Measurements from ENCODE around the gene IGSF21.

The IGSF21 gene

DNA sequence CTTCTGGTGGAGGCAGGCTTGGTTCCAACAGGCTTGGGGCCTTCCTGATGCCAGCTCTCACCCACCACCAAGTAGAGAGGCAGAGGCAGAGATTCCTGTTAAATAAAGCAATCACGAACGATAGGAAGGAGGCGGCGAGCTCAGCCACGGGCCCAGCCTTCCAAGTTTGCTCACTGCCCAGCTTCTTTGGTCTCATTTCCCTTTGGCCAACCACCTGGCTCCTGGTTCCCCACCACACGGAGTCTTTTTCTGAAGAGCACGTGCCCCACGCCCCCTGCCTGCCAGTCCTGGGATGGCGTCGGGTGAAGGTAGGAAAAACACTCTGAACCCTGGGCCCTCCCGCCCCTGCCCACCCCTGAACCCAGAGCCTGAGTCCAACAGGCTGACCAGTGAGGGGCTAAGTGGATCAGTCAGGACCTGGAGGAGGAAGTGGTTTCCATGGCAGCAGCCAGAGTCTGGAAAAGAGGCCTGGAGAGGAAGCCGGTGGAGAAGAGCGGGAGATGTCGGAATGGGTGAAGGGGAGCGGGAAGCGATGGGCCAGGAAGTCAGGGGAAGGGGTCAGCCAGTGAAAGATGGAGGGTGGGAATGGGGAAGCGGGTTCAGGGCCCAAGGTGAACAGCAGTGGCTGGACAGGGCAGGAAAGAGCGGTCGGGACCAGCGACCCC is 214.9 kb downstream of the IGSF21 start:
- H3K4me3 ChIP-seq (ENCODE audit: low read depth, low read length): no peak overlapping the region

DNA sequence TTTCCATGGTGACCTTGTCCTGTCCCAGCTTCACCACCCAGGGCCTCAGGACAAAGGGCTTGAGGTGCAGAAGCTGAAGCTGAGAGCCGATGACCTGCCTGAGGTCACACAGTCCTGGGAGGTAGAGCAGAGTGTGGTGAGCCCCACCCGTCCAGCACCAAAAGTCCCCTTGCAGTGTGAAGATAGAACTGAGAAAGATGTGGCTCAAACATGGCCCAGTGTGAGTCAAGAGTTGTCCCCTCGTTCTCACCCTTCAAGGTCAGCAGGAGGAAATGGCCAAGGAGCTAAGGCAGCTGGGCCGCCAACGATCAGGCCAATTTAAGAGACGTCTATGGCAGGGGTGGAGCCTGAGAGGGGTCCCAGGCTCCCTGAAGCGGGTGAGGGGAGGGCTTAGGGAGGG is 215.7 kb downstream of the IGSF21 start:
- no peak overlapping the region for H3K4me3 ChIP-seq (ENCODE audit: low read depth, low read length)

DNA sequence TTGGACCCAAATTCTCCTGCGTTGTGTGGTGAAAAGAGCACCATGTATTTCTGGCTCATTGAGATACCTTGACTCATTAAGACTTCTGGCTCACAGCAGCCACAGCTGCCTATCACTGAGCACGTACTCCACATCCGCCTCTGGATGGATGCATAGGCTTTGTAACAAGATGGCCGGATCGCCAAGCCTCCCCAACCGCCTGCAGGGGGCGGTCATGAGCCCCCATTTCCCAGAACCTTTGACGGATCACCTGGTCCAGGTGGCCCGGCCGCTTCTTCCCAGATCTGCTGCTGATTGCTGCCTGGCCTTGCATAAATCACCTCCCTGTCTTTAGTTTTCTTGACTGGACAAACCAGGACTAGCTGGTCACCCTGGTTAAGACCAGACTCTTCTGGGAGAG is 216.6 kb downstream of the IGSF21 start:
- H3K4me3 ChIP-seq (ENCODE audit: low read depth, low read length): no peak overlapping the region

DNA sequence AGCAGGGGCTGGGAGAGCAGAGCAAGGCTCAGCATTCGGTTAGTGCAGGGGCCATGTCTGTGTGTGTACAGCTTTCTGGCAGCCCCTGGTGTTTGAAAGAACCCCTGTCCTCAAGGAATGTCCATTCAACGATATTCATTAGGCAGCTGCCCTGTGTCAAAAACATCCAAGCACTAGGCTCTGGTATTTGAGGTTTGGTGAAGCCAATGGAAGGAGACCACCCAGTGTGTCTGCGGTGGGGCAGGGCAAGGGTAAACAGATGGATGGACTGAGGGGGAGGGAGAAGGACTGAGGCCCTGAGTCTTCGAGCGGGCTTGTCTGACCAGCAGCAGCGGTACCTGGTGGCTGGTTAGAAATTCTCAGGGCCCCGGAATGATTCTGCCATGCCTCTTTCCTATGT is 217.5 kb downstream of the IGSF21 start:
- H3K4me3 ChIP-seq (ENCODE audit: low read depth, low read length): no peak overlapping the region

DNA sequence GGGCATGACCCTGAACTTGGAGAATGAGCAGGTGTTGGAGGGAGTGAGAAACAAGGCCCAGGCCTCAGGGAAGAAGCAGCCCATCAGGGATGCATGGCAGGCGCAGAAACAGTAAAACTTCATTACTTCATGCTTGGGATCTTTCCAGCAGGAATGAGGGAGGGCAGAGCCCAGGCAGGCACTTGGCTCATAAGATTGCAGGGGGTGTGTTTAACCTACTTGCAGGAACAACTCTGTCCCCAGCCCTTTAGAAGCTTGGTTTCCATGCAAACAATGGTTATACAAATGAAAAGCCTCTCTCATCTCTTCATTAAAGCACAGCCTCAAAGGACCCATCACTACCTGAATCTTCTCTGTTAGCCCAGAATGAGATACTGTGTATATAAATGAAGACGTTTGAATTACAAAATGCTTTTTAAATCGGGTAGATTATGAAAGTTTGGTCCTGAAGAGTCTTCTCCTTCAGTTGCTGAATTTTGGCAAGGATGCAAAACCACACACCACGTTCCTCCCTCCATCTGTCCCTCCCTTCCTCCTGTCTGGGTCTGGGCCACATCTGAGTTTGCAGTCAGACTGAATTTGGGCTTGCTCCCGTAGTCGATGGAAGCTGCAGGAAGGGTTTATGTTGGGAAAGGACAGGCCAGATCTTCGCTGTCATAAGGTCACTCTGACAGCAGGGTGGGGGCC is 218.8 kb downstream of the IGSF21 start:
- no peak overlapping the region for H3K4me3 ChIP-seq (ENCODE audit: low read depth, low read length)

DNA sequence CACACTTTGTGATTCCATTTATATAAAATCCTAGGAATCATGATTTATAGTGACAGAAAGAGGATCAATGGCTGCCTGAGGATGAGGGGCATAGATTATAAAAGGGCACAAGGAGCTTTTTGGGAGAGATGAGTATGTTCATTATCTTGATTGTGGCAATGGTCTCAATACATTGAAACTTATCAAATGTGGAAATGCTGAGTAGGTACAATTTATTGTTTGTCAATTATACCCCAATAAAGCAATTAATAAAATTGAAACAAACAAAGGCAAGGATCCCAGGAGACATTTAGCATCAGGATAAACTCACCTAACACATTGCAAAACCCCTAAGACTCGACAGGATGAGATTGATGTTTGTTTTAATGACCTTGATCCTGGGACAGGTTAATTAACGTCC is 220.1 kb downstream of the IGSF21 start:
- H3K4me3 ChIP-seq (ENCODE audit: low read depth, low read length): no peak overlapping the region

DNA sequence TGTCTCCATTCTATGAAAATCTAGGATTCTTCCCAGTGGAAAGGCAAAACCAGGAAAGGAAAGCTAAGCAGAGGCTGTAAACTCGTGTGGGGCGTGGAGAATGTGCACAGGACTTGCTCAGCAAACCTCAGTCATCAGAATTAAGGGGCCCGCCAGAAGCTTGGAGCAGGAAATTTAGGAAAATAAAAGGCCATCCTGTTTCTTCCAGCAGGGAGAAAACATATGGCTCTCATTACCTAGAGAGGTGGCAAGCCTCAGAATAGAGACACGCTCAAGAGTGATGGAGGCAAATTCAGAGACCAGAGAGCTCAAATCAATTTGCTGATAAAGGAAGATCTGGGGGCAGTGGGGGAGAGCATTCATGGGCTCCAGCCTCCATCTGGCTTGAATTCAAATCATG is 221.2 kb downstream of the IGSF21 start:
- H3K4me3 ChIP-seq (ENCODE audit: low read depth, low read length): no peak overlapping the region

DNA sequence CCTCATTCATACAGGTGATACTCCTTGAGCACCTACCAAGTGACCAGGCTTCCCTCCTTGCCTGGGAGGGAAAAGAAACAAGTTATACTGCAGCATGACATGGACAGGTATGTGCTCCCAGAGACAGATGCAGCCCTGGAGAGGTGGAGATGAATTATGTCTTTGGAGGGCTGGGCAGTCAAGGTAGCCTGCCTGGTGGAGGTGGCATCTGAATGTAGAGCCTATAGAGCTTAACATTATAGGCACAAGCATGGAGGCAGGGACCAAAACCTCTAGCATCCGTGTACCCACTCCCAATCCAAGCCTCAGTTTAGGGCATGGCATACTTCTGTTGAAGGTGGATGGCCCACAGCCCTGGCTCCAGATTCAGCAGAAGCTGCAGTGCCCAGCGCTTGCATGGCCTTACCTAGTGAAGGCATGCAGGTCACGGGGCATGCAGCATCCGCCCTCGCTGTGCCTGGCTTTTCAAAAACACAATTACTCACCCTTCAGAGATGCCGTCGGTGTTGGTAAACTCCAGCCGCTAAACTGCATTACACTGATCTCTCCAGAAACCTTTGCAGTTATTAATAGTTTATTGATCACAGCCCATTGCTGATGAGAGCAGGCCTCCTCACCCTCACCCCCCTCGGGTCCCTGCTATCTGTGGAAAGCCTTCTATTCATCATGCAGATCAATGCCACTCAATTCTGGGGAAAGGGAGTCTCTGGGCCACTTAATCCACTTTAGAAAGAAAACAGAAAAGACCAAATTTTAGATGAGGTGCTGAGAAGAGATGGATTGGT is 222.1 kb downstream of the IGSF21 start:
- H3K4me3 ChIP-seq (ENCODE audit: low read depth, low read length): no peak overlapping the region

DNA sequence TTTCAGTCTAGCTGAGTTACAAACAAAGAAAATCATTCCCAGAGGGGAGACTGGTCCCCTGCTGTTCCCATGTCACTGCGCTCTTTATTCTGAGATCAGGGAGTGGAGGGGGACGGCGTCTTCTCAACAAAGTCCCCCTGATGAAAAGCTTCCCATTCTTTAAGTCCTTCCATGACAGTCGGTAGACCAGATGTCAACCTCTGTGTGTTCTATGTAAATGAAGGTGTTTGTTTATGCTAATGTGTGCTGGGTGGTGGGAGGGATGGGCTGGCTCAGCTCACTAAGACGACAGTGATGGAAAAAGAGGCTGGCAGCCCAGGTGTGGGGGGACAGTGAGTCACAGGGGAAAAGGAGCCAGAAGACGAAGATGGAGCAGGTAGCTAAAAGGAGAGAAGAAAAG is 225.0 kb downstream of the IGSF21 start:
- no peak overlapping the region for H3K4me3 ChIP-seq (ENCODE audit: low read depth, low read length)

DNA sequence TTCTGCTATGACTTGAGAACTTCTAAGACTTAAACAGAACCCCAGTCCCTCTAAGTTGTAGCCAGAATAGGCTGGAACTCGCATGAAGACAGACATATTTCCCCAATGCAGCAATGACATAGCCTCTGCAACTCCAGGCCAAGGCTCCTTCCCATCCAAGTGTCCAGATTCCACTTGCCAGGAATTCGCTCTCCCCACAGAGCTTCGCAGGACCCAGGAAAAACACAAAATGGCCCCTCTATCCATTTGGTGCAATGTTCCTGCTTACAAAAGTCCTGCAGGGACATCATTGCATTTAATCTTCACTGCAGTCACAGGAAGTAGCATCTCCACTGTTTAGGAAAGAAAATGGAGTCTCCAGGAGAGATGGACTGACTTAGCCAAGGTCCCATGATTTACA is 225.6 kb downstream of the IGSF21 start:
- no peak overlapping the region for H3K4me3 ChIP-seq (ENCODE audit: low read depth, low read length)

DNA sequence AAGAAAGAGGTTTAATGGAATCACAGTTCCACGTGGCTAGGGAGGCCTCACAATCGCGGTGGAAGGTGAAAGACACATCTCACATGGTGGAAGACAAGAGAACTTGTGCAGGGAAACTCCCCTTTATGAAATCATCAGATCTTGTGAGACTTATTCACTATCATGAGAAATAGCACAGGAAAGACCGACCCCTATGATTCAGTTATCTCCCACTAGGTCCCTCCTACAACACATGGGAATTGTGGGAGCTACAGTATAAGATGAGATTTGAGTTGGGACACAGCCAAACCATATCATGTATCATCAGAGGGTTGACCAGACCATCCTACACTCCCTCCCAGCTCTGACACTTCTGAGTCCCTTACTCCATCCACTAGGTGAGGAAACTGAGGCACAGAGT is 229.2 kb downstream of the IGSF21 start:
- H3K4me3 ChIP-seq (ENCODE audit: low read depth, low read length): no peak overlapping the region

DNA sequence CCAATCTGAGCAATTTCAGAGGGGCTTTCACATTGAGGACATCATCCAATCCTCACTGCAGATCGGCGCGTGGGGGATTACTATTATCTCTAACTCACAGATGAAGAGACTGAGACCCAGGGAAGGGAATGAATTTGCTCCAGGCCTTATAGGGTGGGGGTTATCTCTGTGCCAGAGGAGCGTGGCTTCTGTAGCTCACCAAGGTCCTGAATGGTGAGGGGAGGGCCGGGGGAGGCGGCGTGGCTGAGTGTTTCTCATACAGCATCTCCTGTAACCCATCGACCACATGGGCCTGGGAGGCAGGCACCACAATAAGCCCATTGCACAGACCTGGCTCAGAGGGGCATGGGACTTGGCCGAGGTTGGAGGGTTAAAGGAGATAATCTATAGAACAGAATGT is 230.2 kb downstream of the IGSF21 start:
- no peak overlapping the region for H3K4me3 ChIP-seq (ENCODE audit: low read depth, low read length)

DNA sequence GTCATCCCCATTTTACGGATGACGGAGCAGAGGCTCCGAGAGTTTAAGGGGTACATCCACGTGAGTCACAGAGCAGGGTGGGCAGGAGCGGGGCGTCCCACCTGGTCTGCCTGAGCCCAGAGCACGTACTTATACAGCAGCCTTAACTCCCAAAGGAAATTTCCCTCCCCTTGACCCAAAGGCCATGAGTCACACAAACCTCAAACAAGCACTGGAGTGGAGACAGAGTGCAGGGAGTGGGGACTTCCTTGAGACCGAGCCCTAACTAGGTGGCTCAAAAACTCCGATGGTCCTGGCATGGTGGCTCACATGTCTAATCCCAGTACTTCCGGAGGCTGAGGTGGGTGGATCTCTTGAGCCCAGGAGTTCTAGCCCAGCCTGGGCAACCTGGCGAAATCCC is 231.6 kb downstream of the IGSF21 start:
- H3K4me3 ChIP-seq (ENCODE audit: low read depth, low read length): no peak overlapping the region

DNA sequence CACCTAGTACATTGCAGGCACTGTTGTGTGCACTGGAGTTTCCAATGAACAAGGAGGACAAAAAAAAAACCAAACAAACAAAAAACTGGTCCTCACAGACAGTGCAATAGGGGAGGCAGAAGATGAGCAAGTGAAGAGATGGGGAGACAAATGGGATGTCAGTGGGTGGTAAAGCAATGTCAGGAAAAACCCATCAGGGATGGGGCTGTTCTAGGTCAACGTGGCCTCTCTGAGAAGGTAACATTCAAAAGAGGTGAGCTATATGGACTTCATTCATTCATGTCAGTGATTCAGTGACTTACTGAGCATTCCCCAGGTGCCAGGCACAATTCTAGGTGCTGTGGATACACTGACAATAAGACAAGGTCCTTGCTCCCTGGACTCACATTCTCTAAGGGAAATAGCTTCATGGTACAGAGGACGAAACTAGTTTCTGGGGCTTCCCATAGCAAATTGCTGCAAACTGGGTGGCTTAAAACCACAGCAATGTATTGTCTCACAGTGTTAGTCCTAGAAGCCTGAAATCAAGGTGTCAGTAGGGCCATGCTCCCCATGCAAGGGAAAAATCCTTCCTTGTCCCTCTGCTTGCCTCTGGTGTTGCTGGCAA is 232.7 kb downstream of the IGSF21 start:
- no peak overlapping the region for H3K4me3 ChIP-seq (ENCODE audit: low read depth, low read length)

DNA sequence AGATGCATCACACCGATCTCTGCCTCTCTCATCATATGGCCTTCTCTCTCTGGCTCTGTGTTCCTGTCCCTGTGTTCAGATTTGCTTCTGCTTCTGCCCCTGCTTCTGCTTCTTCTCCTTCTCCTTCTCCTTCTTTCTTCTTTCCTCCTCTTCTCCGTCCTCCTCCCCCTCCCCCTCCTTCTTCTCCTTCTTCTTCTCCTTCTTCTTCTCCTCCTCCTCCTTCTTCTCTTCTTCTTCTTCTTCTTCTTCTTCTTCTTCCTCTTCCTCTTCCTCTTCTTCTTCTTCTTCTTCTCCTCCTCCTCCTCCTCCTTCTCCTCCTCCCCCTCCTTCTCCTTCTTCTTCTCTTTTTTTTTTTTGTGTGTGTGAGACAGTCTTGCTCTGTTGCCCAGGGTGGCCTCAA is 233.2 kb downstream of the IGSF21 start:
- no peak overlapping the region for H3K4me3 ChIP-seq (ENCODE audit: low read depth, low read length)

DNA sequence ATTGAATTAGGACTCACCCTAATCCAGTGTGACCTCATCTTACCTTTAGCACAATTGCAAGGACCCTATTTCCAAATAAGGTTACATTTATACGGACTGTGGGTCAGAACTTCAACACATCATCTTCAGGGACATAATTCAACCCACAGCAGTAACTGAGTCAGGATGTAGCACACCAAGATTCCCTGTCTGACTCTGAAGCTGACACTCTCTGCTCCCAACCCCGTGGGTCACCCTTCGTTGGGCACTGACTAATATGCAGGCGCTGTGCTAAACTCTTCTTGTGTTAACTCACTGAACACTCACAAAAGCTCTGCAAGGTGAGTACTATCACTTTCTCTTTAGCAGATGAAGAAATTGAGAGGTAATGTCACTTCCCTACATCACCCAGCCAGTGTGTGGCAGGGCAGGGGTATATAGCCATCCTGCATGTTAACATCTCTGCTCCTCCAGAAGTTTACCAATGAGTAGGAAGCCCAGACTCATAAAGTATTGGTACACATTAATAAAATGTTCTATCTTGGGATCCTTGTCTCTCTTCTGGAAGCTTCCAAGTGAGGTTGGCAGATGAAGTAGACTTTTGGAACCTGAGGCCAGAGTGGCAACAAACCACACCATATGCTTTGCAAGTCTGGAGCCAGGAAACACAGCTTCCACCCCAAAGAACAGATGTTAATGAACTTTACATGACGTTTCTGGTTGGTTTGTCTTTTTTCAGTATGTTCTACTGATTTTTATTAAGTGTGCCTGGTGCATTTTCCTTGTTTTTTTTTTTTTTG is 233.9 kb downstream of the IGSF21 start:
- no peak overlapping the region for H3K4me3 ChIP-seq (ENCODE audit: low read depth, low read length)

DNA sequence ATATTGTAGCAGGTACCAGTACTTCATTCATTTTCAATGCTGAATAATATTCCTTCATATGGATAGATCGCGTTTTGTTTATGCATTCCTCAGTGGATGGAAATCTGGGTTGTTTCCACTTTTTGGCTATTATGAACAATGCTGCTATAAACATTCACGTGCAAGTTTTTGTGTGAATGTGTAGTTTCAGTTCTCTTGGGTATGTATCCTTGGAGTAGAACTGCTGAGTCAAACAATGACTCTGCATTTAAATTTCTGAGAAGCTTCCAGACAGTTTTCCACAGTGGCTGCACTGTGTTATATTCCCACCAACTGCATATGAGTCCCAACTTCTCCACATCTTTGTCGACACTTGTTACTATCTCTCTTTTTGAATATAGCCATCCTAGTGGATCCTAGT is 235.1 kb downstream of the IGSF21 start:
- H3K4me3 ChIP-seq (ENCODE audit: low read depth, low read length): no peak overlapping the region

DNA sequence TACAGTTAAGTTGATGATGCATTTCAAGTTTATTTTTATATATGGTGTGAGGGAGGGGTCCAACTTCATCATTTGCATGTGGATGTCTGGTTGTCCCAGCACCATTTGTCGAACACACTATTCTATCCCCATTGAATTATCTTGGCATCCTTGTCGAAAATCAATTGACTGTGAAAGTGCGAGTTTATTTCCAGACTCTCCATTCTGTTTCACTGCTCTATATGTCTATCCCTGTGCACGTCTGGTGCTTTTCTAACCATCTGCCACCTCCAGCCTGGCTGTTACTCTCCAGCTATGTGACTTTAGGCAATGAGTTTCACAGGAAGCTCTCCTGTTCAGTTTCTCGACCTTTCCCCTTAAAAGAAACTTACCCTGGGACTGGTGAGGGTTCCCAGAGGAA is 236.0 kb downstream of the IGSF21 start:
- H3K4me3 ChIP-seq (ENCODE audit: low read depth, low read length): no peak overlapping the region

DNA sequence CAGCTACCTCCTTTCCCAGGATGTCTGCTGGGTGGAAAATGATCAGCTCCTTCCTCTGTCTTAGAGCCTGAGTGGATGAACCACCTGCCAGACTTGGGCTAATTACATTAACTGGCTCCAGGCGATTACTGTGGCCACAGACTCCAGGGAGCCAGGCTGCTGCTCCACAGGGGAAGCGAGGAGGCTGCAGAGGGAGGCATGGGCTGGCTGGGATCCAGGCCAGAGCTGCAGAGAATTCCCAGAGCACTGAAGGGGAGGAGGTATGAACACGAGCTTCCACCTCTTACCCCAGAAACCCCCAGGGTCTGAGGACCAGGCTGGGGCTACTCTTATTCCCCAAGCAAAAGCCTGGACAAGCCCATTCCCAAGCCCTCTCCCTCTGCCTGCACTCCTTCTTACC is 237.2 kb downstream of the IGSF21 start:
- H3K4me3 ChIP-seq (ENCODE audit: low read depth, low read length): no peak overlapping the region

DNA sequence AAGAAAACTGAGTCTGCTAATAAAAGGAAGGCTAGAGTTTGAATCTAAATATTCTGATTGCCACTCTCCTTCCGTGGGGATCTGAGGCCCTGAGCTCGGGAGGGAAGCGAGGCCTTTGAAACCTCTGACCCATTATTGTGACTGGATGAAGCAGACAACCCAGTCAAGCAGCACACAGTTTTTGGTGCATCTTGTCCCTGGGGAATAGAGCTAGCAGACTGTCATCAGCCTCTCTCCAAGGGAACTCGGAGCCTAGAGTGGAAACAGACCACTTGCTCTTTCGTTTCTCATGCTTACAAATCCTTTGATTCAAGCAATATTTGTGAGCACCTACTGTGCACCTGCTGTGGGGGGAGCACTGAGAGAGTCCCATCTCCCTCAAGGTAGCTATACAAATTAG is 240.0 kb downstream of the IGSF21 start:
- H3K4me3 ChIP-seq (ENCODE audit: low read depth, low read length): no peak overlapping the region

DNA sequence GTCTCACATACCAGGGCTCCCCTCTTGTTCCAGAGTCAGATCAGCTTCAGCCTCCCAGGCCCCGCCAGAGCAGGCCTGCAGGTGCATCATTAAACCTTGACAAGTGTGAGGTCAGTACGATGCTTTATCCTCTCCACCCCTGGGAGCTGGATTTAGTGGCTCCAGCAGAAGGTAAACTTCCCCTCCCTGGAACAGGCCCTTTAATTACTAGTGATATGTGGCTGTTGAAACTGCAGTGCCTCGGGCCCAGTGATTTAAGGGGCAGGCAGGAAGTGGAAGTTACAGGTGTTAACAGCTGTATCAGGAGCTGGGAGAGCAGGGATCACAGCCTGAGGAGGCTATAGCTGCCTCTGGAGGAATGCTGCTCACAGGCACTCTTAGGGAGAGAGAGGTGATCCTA is 240.8 kb downstream of the IGSF21 start:
- no peak overlapping the region for H3K4me3 ChIP-seq (ENCODE audit: low read depth, low read length)

All from iPS-11a (cell line).